IMR-90 (cell line): ENCODE data around the gene BTF3. TPM values are rescaled to one million over a fixed set of nuclear protein-coding genes. Genes with fewer than 3 reads are reported as not detected.

Experiments used
- ATAC-seq: fragments of 200-7000 bp; cut with Tn5 transposase; 2 replicates; pipeline ENCODE4 v1.9.1; 2020; ENCODE audit warnings: low read depth, mild to moderate bottlenecking, moderate library complexity
- BruUV-seq: library from RNA; stranded (reverse); fragments of 400-500 nt; replicated peaks from 2 replicates; lab custom pipeline; 2021; lab: Mats Ljungman, UMichigan
- CTCF ChIA-PET: fragments of 300-600 bp; formaldehyde crosslinking; extraction: SDS; loops from one replicate; lab custom pipeline; 2021; ENCODE audit warnings: antibody characterized with exemption; lab: Yijun Ruan, JAX
- POLR2A ChIA-PET: fragments of 300-600 bp; sonication (Branson Sonifier 250); formaldehyde crosslinking; loops from one replicate; lab custom pipeline; 2022; ENCODE audit warnings: antibody characterized with exemption; ENCODE audit not compliant: unreplicated experiment; lab: Charles Lee
- DNase-seq: peaks from one replicate; pipeline ENCODE4 v3.0.0; 2013
- H2AFZ ChIP-seq: replicated peaks from 2 replicates; pipeline ENCODE3; 2013; ENCODE audit warnings: low read length, mild to moderate bottlenecking; ENCODE audit not compliant: poor library complexity
- H2AK5ac ChIP-seq: 2 replicates; pipeline ENCODE4 v1.6.1; 2013; ENCODE audit warnings: low read depth, low read length, inconsistent platforms
- H2AK9ac ChIP-seq: replicated peaks from 2 replicates; pipeline ENCODE3; 2013; ENCODE audit warnings: mild to moderate bottlenecking, low read depth, low read length, moderate library complexity; ENCODE audit not compliant: poor library complexity
- H2BK120ac ChIP-seq: 2 replicates; pipeline ENCODE4 v1.6.1; 2013; ENCODE audit warnings: low read depth, low read length, inconsistent platforms
- H2BK15ac ChIP-seq: 3 replicates; pipeline ENCODE4 v1.6.1; 2013; ENCODE audit warnings: low read depth, low read length, inconsistent platforms
- H2BK20ac ChIP-seq: 2 replicates; pipeline ENCODE4 v1.6.1; 2013; ENCODE audit warnings: low read depth, mild to moderate bottlenecking, inconsistent platforms, low read length, moderate library complexity
- H2BK5ac ChIP-seq: 2 replicates; pipeline ENCODE4 v1.6.1; 2013; ENCODE audit warnings: mild to moderate bottlenecking, low read depth, low read length, inconsistent platforms; ENCODE audit not compliant: poor library complexity, severe bottlenecking
- H3K14ac ChIP-seq: replicated peaks from 2 replicates; pipeline ENCODE4 v1.6.1; 2013; ENCODE audit warnings: low read depth, low read length, inconsistent platforms
- H3K18ac ChIP-seq: 2 replicates; pipeline ENCODE4 v1.6.1; 2013; ENCODE audit warnings: low read depth, low read length, control low read depth
- H3K23ac ChIP-seq: 2 replicates; pipeline ENCODE4 v1.6.1; 2013; ENCODE audit warnings: low read depth, low read length, inconsistent platforms
- H3K27ac ChIP-seq: 2 replicates; pipeline ENCODE4 v1.5.1; 2013; ENCODE audit warnings: mild to moderate bottlenecking, control low read depth, low read length; ENCODE audit not compliant: insufficient read depth
- H3K27me3 ChIP-seq: 2 replicates; pipeline ENCODE4 v1.6.1; 2013; ENCODE audit warnings: low read length; ENCODE audit not compliant: control insufficient read depth, insufficient read depth
- H3K36me3 ChIP-seq: 2 replicates; pipeline ENCODE4 v1.6.1; 2013; ENCODE audit warnings: low read length, mixed read lengths; ENCODE audit not compliant: control insufficient read depth, insufficient read depth
- H3K4ac ChIP-seq: 2 replicates; pipeline ENCODE4 v1.6.1; 2013; ENCODE audit warnings: low read depth, low read length, inconsistent platforms
- H3K4me1 ChIP-seq: 2 replicates; pipeline ENCODE4 v1.6.1; 2013; ENCODE audit warnings: low read length, mixed read lengths; ENCODE audit not compliant: control insufficient read depth, insufficient read depth
- H3K4me2 ChIP-seq: 2 replicates; pipeline ENCODE4 v1.6.1; 2013; ENCODE audit warnings: low read depth, mild to moderate bottlenecking, control low read depth, low read length, moderate library complexity
- H3K4me3 ChIP-seq: 2 replicates; pipeline ENCODE4 v1.5.1; 2013; ENCODE audit warnings: low read depth, mild to moderate bottlenecking, control low read depth, low read length, moderate library complexity; ENCODE audit not compliant: insufficient read depth
- H3K56ac ChIP-seq: 2 replicates; pipeline ENCODE4 v1.6.1; 2013; ENCODE audit warnings: low read length, inconsistent platforms; ENCODE audit not compliant: insufficient read depth; ENCODE audit errors: extremely low read depth
- H3K79me1 ChIP-seq, 2 experiments: 2 replicates each; pipeline ENCODE4 v1.6.1; 2013; ENCODE audit warnings: low read length in 2 of 2, inconsistent platforms in 1 of 2, low read depth in 1 of 2
- H3K9ac ChIP-seq: 2 replicates; pipeline ENCODE4 v1.6.1; 2013; ENCODE audit warnings: low read depth, low read length, control low read depth
- H3K9me1 ChIP-seq: 2 replicates; pipeline ENCODE4 v1.6.1; 2013; ENCODE audit warnings: low read length, inconsistent platforms; ENCODE audit not compliant: insufficient read depth
- H3K9me3 ChIP-seq: 2 replicates; pipeline ENCODE4 v1.6.1; 2013; ENCODE audit warnings: low read length; ENCODE audit not compliant: control insufficient read depth, insufficient read depth
- H4K20me1 ChIP-seq: 2 replicates; pipeline ENCODE4 v1.6.1; 2013; ENCODE audit warnings: low read length, inconsistent platforms; ENCODE audit not compliant: insufficient read depth
- H4K5ac ChIP-seq: 2 replicates; pipeline ENCODE4 v1.6.1; 2013; ENCODE audit warnings: mild to moderate bottlenecking, low read depth, low read length, control low read depth
- H4K8ac ChIP-seq, 2 experiments: 2 replicates each; pipeline ENCODE4 v1.6.1; 2013; ENCODE audit warnings: low read depth in 2 of 2, low read length in 2 of 2, control low read depth in 1 of 2, inconsistent platforms in 1 of 2
- H4K91ac ChIP-seq: 2 replicates; pipeline ENCODE4 v1.6.1; 2013; ENCODE audit warnings: low read depth, low read length, inconsistent platforms; ENCODE audit not compliant: insufficient read depth
- BHLHE40 ChIP-seq: fragments of 150-350 bp; IDR thresholded peaks from 2 replicates; pipeline ENCODE4 v1.6.1; 2016; ENCODE audit warnings: mild to moderate bottlenecking, low read depth, low read length
- CEBPB ChIP-seq: IDR thresholded peaks from 2 replicates; pipeline ENCODE4 v1.6.1; 2012; ENCODE audit warnings: low read depth, low read length, improper control_type of control experiment
- CHD1 ChIP-seq: IDR thresholded peaks from 2 replicates; pipeline ENCODE4 v1.6.1; 2012; ENCODE audit warnings: low read depth, low read length, improper control_type of control experiment
- FOS ChIP-seq: fragments of 150-350 bp; IDR thresholded peaks from 2 replicates; pipeline ENCODE4 v1.6.1; 2016; ENCODE audit warnings: low read depth, low read length
- MAFK ChIP-seq: IDR thresholded peaks from 2 replicates; pipeline ENCODE4 v1.6.1; 2012; ENCODE audit warnings: low read depth, low read length, improper control_type of control experiment
- MAZ ChIP-seq: IDR thresholded peaks from 2 replicates; pipeline ENCODE4 v1.6.1; 2012; ENCODE audit warnings: low read depth, mild to moderate bottlenecking, low read length, improper control_type of control experiment, moderate library complexity, borderline replicate concordance
- MXI1 ChIP-seq: IDR thresholded peaks from 2 replicates; pipeline ENCODE4 v1.6.1; 2012; ENCODE audit warnings: low read depth, mild to moderate bottlenecking, low read length, moderate library complexity, borderline replicate concordance
- POLR2A ChIP-seq: IDR thresholded peaks from 2 replicates; pipeline ENCODE4 v1.6.1; 2012; ENCODE audit warnings: mild to moderate bottlenecking, low read depth, low read length
- RAD21 ChIP-seq: IDR thresholded peaks from 2 replicates; pipeline ENCODE4 v1.6.1; 2012; ENCODE audit warnings: low read length, improper control_type of control experiment
- RCOR1 ChIP-seq: IDR thresholded peaks from 2 replicates; pipeline ENCODE4 v1.6.1; 2012; ENCODE audit warnings: mild to moderate bottlenecking, low read length, improper control_type of control experiment; ENCODE audit not compliant: insufficient replicate concordance
- RFX5 ChIP-seq: IDR thresholded peaks from 2 replicates; pipeline ENCODE4 v1.8.0; 2012; ENCODE audit warnings: low read depth, mild to moderate bottlenecking, low read length, moderate library complexity
- WGBS, 2 experiments: methylation state at CpG; one replicate each; pipeline versions ENCODE4 v1.1.5 to v1.1.7; 2013; ENCODE audit warnings: missing lambda C conversion rate in 2 of 2; ENCODE audit not compliant: insufficient read length in 1 of 2; ENCODE audit errors: extremely low coverage in 2 of 2; 5-methylcytosine and 5-hydroxymethylcytosine counted together
- dilution Hi-C: fragments of 300-500 bp; cut with HindIII; formaldehyde crosslinking; loops from one replicate; pipeline ENCODE4 v1.14.3; 2018; ENCODE audit warnings: low sequenced_read_pairs; ENCODE audit not compliant: unreplicated experiment
- in situ Hi-C: fragments of 300-500 bp; cut with MboI; formaldehyde crosslinking; loops from 3 replicates; pipeline ENCODE4 v1.14.3; 2019; ENCODE audit warnings: low sequenced_read_pairs, inconsistent platforms, mixed read lengths
- intact Hi-C: fragments of 100-400 bp; cut with micrococcal nuclease; formaldehyde crosslinking; loops from 2 replicates; pipeline ENCODE4 v1.10.0; 2022
- polyA plus RNA-seq, 3 experiments: library from polyadenylated mRNA; depleted of rRNA; stranded (reverse); fragments of >200 nt; gene quantifications; 2 replicates each; pipeline ENCODE4 v1.2.3, GENCODE V29; 2012; ENCODE audit warnings: low replicate concordance in 1 of 3
- total RNA-seq: library from RNA; depleted of rRNA; stranded (reverse); fragments of >200 nt; gene quantifications from 2 replicates; pipeline ENCODE4 v1.2.3, GENCODE V29; 2012
- TF ChIP-seq, protein P1 (sequence below): fragments of 150-350 bp; IDR thresholded peaks from 2 replicates; pipeline ENCODE4 v1.6.1; 2017; ENCODE audit warnings: mild to moderate bottlenecking, antibody characterized with exemption, low read length, low read depth

Gene BTF3
- total and polyA plus RNA-seq, 2 of the 4 experiments (the other 2 are of a cell fraction) = 225 to 443 TPM

DNA sequence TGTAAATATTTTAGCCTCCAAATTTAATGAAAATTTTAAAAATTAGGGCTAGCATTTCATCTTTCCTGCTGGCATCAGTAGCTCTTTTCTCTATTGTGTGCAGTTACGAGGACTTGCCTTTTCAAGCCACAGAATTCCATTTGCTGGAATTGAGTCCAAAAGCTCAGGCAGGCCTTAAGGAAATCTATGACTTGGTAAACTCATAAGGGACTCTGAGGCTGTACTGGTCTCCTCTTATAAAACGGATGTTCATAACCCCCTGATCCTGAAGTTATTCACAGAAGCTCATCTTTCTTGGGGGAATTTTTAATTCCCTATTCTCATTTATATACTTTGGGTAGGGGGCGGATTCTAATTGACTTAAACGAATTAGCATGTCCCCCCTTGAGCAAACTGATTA is 43.8 kb downstream of the BTF3 start:
- peak overlapping the region; percentile 25; the same call in 1 of the 2 replicates for H3K56ac ChIP-seq
- H3K4me1 ChIP-seq = peaks cover 14% of the 10 kb centered on the region
- H3K9me3 ChIP-seq = no peaks in the 10 kb centered on the region
- no peak overlapping the region for H4K5ac ChIP-seq
- peak overlapping the region; percentile 23 for H2BK20ac ChIP-seq
- no peak overlapping the region for H2AFZ ChIP-seq
- ATAC-seq = peak; percentile 36; the same call in 1 of the 2 replicates
- no peaks in the 10 kb centered on the region for H3K79me1 ChIP-seq
- WGBS, 2 experiments = 33% methylated on average over 1 of the region's 4 CpGs; no CpG with 5 or more reads in 1 of the 2 experiments
- no peaks in the 10 kb centered on the region for H4K20me1 ChIP-seq
- no peak overlapping the region for H3K4me3 ChIP-seq
- no peaks in the 10 kb centered on the region for H3K36me3 ChIP-seq
- peak overlapping the region; percentile 32; the same call in 2 of the 3 replicates for H2BK15ac ChIP-seq
- H3K4me2 ChIP-seq = no peak overlapping the region
- H4K8ac ChIP-seq = peak overlapping the region in 1 of 2 experiments; percentile 91; a peak in 3 of 4 replicates
- H2AK5ac ChIP-seq = no peak overlapping the region
- no peak overlapping the region for H3K23ac ChIP-seq
- no peaks in the 10 kb centered on the region for H3K27me3 ChIP-seq
- TF ChIP-seq RFX5 = no peak
- TF ChIP-seq, protein P1, sequence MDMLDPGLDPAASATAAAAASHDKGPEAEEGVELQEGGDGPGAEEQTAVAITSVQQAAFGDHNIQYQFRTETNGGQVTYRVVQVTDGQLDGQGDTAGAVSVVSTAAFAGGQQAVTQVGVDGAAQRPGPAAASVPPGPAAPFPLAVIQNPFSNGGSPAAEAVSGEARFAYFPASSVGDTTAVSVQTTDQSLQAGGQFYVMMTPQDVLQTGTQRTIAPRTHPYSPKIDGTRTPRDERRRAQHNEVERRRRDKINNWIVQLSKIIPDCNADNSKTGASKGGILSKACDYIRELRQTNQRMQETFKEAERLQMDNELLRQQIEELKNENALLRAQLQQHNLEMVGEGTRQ = no peak
- no peak for TF ChIP-seq MAFK
- TF ChIP-seq RAD21 = no peak
- no peak for TF ChIP-seq POLR2A
- TF ChIP-seq BHLHE40 = no peak
- no peak for TF ChIP-seq FOS
- no peak for TF ChIP-seq MAZ
- TF ChIP-seq RCOR1 = no peak
- no peak for TF ChIP-seq CHD1
- TF ChIP-seq MXI1 = no peak
- TF ChIP-seq CEBPB = no peak
- H3K18ac ChIP-seq = peak overlapping the region; percentile 6; the same call in 1 of the 2 replicates
- BruUV-seq = no TSS peak
- peak overlapping the region; percentile 17 for H2BK5ac ChIP-seq
- POLR2A ChIA-PET = interaction anchor here (0.6 kb wide), 1 partner anchor 416 kb away, joined by 3 read pairs; no protein-coding TSS in a partner anchor
- dilution Hi-C loops = no loop called here
- H2AK9ac ChIP-seq = no peak overlapping the region
- 0 out of 2 replicates have a peak overlapping the region, but pooled peaks have one; percentile 7 for H4K91ac ChIP-seq
- intact Hi-C loops = no loop called here
- H3K27ac ChIP-seq = peak overlapping the region; percentile 32; the same call in 1 of the 2 replicates
- H3K14ac ChIP-seq = peak overlapping the region; percentile 8; the same call in 1 of the 2 replicates
- peak; percentile 43 for DNase-seq
- CTCF ChIA-PET = interaction anchor here (0.6 to 1.2 kb wide), 3 partner anchors 15 to 45 kb away, joined by 3 to 5 read pairs (median 3); no protein-coding TSS in a partner anchor
- in situ Hi-C loops = no loop called here
- H3K9me1 ChIP-seq = peaks cover 18% of the 10 kb centered on the region
- no peak overlapping the region for H3K9ac ChIP-seq
- H3K4ac ChIP-seq = peak overlapping the region; percentile 23; the same call in 1 of the 2 replicates
- peak overlapping the region; percentile 80 for H2BK120ac ChIP-seq
